Tibial nerve (tissue), 3 donors: ENCODE data around the gene HMG20B.

ENCODE experiments used
- EP300 ChIP-seq, 2 donors: sonication (generic); formaldehyde crosslinking; IDR thresholded peaks; one replicate each; pipeline ENCODE4 v1.6.1; 2017; ENCODE audit warnings: antibody characterized with exemption in 2 of 2, mild to moderate bottlenecking in 1 of 2
- POLR2A ChIP-seq, 2 donors: fragments of 450-650 bp; IDR thresholded peaks; one replicate each; pipeline ENCODE4 v1.6.1; 2017; ENCODE audit warnings: antibody characterized with exemption in 2 of 2, mild to moderate bottlenecking in 2 of 2, moderate library complexity in 2 of 2

- TF ChIP-seq EP300 (IDR thresholded peaks at IDR 0.05) (no peak), POLR2A (IDR thresholded peaks at IDR 0.05) (no peak)
Observed at GRCh38 chr19:3539756-3540118, 33.0 kb upstream of the HMG20B start.
